C1 segment of cervical spinal cord (tissue), 14 donors: ENCODE data around the gene RNASE8.
"Not testable (repeated sequence)": the region's sequence is repeated elsewhere in the genome, so short reads cannot be mapped to it uniquely, and the experiment has no call there.

ENCODE experiments used
- DNase-seq, 14 donors: peaks; one replicate each; lab custom pipeline; 2025; lab: John Stamatoyannopoulos, UW

RNASE8 gene

GRCh38 chr14:21057803-21058675 lies at the start of gene RNASE8:
TSS of gene RNASE8 (plus strand) at chr14:21057822. CDS start at chr14:21057893, 71 bp downstream.
- DNase-seq: no peak

- not testable (repeated sequence) for DNase-seq
Measured at GRCh38 chr14:21009721-21010120, 47.9 kb upstream of the RNASE8 start.

- DNase-seq: no peak
Measured at GRCh38 chr14:21011136-21011535, 46.5 kb upstream of the RNASE8 start.

- peak; percentile 25 to 92 (median 77) for DNase-seq
Measured at GRCh38 chr14:21014761-21015190, 42.8 kb upstream of the RNASE8 start.

- peak in 1 of 14 donors; percentile 61 for DNase-seq
Measured at GRCh38 chr14:21015312-21015711, 42.3 kb upstream of the RNASE8 start.

- no peak for DNase-seq
Measured at GRCh38 chr14:21016413-21017190, 41.0 kb upstream of the RNASE8 start.

- no peak for DNase-seq
Measured at GRCh38 chr14:21017528-21018245, 39.9 kb upstream of the RNASE8 start.

- no peak for DNase-seq
Measured at GRCh38 chr14:21018286-21018685, 39.3 kb upstream of the RNASE8 start.

- no peak for DNase-seq
Measured at GRCh38 chr14:21018781-21019180, 38.8 kb upstream of the RNASE8 start.

GRCh38 chr14:21019366-21019765 lies 38.3 kb upstream of the RNASE8 start:
- no peak for DNase-seq

- no peak for DNase-seq
Measured at GRCh38 chr14:21020977-21021545, 36.6 kb upstream of the RNASE8 start.

GRCh38 chr14:21022686-21023085 lies 34.9 kb upstream of the RNASE8 start:
- DNase-seq: no peak

- peak in 8 of 14 donors; percentile 13 to 53 (median 32) for DNase-seq
Measured at GRCh38 chr14:21023174-21023573, 34.4 kb upstream of the RNASE8 start.

- peak in 3 of 14 donors; percentile 19 to 50 (median 40) for DNase-seq
Measured at GRCh38 chr14:21023817-21024584, 33.6 kb upstream of the RNASE8 start.

- peak in 10 of 14 donors; percentile 67 to 91 (median 78) for DNase-seq
Measured at GRCh38 chr14:21024585-21025370, 32.8 kb upstream of the RNASE8 start, which contains the start of gene NDRG2. TSS of gene NDRG2 (minus strand) at chr14:21025061. CDS start at chr14:21023315, 1,746 bp downstream.

- peak in 12 of 14 donors; percentile 50 to 98 (median 84) for DNase-seq
Measured at GRCh38 chr14:21025371-21026273, 32.0 kb upstream of the RNASE8 start.

GRCh38 chr14:21026274-21026987 lies 31.2 kb upstream of the RNASE8 start:
- peak in 12 of 14 donors; percentile 33 to 87 (median 78) for DNase-seq

- peak in 1 of 14 donors; percentile 36 for DNase-seq
Measured at GRCh38 chr14:21026988-21027315, 30.7 kb upstream of the RNASE8 start.
